Stimulated activated CD8-positive, alpha-beta memory T cell treated with anti-CD3 and anti-CD28 coated beads, Interleukin-12 subunit alpha, Interleukin-12 subunit beta, amount 100 ng/mL, for 4 hours (primary cell): ENCODE data around the gene GAS2.

Experiments
- DNase-seq: peaks from one replicate; pipeline ENCODE4 v3.0.0-alpha.2; 2020; ENCODE audit warnings: low read depth

GAS2 gene

DNA sequence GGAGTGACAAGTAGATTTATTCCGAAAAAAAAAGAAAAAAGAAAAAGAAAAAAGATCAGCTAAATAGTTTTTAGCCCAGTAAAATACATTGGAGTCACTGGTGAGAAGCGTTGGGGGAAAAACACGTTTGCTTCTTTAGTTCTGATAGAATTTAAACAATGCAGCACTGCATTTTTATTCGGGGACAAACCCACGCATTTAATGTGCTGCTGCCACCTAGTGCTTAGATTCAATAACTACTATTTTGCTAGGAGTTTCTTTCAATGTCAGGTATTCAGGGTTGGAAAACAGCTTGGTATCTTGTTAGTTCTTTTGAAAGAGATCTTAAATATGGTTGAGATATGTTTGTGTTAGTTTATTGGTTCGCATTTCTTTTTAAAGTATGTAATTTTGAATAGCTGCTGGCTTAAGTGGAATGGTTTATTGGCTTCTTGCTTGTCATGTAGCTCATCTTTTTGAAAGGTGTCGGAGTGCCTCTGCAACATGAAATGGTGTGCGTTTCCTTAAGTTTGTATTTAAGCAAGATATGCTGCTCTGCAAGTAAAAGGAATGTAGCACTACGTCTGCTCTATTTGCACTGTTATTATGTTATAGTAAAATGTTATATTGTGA lies 121.2 kb downstream of the GAS2 start:
- no peak for DNase-seq

DNA sequence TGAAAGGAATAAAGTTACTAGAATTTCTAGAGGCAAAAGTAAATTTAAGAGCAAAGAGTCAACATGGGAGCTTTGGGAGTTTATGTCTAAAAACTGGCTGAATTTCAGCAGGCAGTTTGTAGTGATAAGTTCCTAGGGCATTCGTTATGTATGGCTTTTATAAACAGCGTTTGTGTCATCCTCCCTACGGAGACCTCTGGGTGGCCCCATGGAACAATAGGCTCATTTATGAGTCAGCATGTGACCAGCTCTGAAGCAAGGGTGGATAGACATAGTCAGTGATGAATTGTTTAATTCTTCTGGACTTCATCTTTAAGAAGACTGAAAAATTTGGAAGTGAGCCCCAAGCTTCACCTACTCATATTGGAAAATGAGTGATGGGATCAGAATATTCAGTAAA lies 126.1 kb downstream of the GAS2 start:
- DNase-seq = no peak

DNA sequence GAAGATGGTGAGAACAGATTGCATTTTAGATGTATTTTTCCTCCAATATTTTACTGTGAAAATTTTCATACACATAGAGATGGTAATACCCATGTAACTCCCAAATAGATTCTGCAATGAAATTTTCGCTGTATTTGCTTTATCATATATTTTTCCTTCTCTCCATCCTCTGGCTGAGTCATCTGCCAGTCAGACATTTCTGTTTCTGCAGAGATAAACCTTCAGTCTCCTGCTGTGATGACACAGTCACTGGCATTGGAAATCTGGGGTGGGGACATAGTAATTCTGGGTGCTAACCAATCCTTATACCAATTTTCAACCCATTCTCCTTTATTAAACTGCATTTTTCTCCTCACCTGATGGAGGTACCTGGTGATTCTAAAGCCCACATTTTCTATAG lies 129.5 kb downstream of the GAS2 start:
- no peak for DNase-seq

DNA sequence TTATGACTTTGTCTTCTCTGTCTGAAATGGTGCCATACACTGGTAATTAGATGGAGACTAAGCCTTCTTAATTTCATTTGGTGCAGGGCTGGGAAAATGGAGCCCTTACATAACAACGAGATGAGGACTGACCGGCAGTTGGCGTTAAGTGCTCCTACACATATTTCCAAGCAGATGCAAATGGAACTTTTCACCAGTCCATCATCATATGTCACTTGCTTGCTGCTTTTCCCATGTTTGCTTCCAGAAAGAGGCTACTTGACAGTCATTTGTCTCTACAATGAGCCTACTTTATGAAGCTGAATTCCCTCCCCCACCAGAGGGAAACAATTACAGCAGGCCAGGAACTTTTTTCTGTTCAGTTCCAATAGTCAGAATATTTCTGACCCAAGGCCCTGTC lies 130.6 kb downstream of the GAS2 start:
- no peak for DNase-seq

DNA sequence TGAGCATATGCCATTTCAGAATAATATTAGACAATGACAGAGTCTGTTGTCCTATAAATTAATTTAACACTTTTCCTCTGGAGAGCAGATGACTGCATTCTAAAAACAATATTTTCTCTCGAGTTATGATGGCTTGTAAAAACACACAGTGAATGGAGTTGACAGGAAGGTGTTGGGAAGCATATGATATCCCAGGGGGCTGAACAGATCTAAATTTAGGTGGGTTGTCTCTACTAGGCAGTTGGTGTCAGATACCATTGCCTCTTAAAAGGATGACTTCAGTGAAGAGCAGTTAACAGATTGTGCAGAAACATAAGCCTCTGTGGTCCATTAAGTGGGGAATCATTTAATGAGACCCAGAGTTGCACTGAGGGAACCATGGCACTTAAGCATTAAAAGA lies 132.5 kb downstream of the GAS2 start:
- DNase-seq = no peak

DNA sequence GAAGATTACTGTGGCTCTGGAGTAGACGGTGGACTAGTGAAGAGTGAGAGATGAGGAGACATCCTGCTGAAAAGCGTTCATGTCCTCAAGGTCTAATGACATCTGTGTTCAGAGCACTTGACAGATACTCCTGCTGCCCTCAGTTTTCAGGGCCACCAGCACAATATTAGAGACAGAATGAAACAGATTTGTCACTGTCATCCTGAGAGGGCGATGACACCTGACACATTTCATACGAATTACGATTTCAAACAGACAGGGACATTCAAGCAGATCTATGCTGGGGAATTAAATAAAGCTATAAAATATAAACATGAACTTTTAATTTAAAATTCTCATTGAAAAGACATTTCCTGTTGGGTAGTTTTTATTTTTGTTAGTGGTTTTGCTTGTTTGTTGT lies 134.1 kb downstream of the GAS2 start:
- DNase-seq = no peak

DNA sequence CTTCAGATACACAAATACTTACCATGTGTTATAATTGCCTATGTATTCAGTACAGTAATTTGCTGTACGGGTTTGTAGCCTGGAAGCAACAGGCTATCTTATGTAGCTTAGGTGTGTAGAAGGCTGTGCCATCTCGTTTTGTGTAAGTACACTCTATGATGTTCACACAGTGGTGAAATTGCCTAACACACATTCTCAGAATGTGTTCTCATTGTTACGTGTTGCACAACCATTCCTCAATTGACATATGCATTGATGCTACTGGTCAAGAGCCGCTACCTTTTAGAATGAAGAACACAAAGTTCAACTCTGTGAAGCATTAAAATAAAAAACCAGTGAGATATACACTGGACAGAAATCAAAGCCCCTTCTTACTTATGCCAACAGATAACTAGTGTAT lies 136.4 kb downstream of the GAS2 start:
- DNase-seq = no peak

DNA sequence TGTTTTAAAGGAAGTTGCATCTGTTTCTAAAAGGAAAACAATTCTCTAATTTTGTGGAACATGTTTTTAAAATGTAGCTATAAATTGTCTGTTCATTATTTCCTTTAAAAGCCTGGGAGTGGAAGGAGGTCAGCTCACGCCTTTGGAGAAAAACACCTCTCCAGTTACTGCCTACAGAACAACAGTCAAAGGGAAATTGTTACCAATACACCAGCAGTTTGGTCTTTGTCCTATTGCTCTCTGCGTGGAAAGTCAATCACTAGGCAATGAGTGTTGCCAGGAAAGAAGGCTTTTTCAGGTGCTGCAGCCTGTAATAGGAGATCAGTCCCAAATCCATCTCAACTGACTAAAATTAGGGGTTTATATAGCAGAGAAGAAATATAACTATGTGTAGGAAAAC lies 141.0 kb downstream of the GAS2 start:
- DNase-seq = no peak

DNA sequence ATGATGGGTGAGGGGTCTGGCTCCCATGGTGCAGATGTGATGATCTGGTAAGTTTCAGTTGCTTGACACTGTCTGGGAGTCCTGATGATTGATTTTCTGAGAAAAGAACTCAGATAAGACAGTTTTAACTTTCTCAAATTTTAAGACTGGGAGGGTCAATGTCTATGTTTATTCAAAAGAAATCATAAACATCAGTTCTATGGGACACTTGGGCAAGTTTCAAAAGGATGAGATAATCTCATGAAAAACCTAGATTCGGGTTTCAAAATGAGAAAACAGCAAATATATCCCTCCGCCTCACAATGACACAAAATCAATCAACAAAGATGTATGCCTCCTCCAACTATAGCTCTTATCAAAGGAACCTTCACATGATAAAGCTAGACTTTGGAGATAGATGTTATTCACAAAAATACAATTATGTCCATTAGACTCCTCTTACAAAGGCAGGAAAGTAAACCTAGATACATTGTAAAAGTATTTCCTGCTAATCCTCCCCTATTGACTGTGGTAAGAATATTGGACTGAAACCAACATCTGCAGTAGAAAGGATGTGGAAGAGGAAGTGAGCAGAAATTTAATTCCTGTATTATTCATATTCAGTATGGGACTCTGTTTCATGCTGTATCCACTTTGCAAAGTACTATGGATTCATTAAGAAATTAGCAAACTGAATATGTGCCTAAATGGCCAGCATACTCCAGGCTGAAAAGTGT lies 141.6 kb downstream of the GAS2 start:
- DNase-seq = no peak

DNA sequence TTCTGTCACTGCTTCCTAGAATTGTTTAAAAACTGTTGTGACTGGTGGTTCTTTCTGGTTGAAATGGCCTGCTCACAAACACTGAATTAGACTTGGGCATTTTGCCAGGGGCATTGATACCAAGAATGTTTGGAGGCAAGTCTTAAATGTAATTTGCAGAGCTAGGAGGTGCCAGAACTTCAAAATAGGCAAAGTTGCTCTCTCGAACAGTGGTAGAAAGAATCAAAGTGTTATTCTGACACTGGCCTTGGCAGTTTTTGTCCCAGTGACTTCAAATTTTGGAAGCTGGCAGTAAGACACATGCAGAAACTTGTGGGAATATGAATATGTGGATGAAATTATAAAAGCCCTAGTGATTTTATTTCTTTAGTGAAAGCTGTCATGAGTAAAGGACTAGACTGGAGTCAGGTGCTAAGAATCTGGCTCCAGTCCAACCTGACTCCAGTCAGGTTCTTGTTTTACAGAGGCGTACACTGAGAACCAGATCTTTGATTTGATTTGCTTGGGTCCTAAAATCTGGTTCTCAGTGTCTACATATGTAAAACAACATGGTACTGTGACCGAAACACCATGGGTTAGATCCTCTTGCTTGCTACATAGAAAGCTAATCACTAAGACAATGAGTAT lies 142.3 kb downstream of the GAS2 start:
- DNase-seq = no peak

DNA sequence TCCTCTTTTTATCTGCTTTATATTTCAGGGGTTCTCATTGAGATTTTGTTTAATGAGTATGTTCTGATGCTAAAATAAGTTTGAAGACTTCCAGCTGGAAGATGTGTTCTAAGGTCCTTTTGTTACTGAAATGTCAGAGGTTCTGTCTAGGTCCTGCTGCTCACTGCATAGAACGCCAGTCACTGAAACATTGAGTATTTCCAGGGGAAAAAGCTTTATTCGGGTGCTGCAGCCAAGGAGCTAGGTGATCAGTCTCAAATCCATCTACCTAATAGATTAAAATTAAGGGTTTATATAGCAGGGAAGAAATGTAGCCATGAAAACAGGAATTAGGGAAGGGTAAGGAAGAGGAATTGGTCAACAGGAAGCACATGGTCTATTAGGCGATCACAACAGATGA lies 143.5 kb downstream of the GAS2 start:
- no peak for DNase-seq

DNA sequence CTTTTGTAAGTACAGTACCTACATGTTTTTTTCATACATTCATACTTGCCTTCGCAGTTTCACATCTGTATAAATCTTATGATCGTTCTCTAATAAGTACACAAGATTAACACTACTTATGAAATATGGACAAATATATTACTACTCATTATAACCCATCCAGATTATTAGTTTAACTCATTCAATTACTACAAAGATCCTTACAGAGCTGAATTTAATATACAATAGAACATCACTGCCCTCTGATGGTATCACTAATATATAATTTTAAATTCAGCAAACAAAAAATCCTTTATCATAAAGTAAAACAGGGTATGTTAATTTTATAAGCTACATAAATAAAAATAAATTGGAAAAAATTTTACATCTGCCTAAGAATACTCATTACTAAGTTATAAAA lies 155.8 kb downstream of the GAS2 start:
- DNase-seq = no peak

DNA sequence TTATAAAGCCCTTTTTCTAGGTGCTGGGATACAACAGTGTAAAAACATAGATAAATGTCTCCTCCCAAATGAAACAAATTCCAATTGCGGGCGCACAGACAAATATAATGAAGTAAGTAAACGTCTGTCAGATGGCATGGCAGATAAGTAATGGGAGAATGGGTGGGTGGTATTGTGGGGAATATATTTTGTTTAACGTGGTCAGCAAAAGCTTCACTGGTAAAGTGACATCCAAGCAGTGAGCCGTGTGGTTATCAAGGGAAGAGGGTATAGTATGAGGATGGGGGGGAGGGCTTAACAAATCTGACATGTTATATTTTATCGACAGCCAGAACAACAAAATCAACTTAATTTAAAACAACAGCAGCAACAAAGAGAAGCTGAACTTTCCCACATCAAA lies 162.0 kb downstream of the GAS2 start:
- no peak for DNase-seq

DNA sequence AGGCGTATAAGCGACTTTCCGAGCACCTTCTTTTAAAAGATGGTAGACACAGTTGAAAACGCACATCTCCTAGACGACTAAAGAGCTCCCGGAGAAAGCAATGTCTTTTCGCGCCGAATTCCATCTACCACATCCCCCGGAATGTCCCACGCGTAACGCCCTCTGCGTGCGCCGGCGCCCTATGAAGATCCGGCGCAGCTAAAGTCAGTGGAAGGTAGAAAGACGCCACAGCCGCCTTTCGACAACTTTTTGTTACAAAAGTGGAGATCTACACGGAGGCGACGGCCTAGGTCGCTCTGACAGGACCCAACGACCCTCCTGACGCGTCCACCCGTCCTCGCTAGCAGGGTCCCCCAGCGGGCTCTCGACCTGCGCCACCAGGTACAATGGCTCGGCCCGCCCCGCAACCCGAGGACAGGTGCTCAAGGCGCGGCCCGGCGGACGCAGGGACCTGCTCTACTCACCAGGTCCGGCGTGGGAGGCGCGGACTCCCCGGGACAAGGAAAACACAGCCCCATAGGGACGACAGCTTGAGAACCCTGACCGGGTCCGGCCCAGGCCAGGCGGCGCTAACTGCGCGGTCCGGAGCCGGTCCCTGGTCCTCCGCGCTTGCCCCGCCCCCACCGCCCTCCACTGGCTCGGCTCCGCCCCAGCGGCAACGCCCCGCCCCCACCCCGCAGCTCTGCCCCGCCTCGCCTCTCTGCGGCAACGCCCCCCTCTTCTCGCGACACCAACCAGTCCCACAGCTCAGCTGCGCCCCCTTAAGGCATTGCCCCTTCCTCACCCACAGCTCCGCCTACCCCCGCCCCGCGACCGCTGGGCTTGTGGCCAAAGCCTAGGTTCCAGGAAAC lies 163.0 kb downstream of the GAS2 start, which contains the start of gene SVIP:
TSS of gene SVIP (minus strand) at position 571 of the 851 bp plus-strand sequence. CDS start at position 518, 53 bp downstream.
- DNase-seq = peak; percentile 79

DNA sequence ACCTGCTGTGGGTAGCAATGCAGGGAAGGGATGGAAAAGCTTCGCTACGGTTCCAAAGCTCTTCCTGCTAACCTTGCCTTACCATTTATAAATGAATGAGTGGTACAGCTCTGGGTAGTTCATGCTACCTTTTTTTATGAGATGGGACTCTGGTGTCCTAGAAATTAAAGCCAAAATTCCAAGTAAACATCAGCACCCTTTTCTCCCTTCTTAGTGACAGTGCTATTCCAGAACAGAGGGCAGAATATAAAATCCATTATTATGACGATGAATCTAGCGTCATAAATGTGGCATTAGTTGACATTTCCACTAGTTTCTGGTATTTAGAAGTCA lies 163.6 kb downstream of the GAS2 start:
- DNase-seq = no peak

DNA sequence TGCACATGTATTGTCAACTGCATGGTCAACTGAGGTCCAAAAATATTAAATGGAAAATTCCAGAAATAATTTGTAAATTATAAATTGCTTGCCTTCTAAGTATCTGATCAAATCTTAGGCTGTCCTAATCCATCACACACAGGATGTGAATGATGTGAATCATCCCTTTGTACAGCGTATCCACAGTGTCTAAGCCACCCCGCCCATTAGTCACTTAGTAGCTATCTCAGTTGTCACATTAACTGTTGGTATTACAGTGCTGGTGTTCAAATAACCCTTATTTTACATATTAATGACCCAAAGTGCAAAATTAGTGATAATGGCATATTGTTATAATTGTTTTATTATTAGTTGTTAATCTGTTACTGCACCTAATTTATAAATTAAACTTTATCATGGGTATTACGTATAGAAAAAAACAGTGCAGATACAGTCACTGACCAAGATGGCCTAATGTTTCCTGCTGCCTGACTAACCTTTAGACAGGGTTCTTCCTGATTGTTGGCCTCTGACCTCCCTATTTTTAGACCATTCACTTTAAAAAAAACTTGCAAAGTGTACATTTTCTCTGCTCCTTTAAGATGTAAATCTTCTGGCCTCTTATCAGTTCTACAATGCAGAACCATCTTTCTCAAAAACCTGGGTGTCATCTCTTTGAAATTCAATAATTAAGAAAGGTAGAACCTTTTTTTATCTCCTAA lies 166.1 kb downstream of the GAS2 start:
- DNase-seq = no peak

DNA sequence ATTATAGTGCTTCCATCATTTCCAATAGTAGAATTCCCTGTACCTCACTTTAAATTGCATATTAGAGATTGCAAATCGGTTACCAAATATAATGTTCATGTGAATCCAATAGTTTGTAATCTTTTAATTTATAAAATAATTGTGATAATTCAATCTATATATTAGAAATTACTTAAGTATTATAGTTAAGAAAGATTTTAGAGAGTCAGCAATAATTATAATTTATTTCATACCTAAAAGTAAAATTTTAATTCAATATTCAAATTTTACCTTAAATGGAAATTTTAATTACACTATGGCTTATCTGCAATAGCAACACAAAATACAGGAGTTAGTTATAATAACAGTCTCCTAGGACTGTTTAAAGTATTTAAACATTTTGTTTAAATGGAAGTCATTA lies 180.3 kb downstream of the GAS2 start:
- no peak for DNase-seq

DNA sequence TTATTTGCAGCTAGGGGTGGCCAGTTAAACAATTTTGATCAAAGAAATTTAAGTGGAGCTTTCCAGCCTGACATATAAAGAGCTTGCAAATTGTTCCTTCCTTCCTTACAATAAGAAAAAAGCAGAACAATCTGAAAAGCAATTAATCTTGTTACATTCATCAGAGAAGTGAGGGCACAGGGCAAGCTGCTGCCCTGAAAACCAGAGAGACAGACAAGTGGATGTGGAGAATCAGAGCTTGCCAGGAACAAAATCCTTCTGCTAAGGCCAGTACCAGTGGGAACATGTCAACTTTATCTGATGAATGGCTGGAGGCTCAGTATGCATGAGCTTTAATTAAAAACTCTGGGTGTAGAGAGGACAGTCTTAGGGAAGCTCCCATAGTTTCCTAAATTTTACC lies 185.1 kb downstream of the GAS2 start:
- no peak for DNase-seq

DNA sequence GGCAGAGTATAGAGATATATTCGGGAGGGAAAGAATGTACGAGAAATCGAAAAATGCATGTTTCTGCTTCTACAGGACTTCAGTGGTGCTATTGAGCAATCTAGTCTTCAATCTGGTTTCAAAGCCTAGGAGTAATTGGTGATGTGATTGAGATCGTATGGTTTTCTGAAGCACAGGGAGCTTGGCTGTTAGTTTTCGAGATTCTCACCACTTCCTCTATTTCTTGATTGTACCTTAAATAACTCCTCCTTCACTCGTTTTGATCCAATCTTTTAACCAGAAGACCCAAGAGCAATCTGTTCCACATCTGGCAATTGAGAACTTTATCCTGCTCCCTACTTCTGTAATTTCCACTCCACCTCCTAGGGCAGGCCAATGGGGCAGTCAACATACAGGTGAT lies 193.3 kb downstream of the GAS2 start:
- no peak for DNase-seq

DNA sequence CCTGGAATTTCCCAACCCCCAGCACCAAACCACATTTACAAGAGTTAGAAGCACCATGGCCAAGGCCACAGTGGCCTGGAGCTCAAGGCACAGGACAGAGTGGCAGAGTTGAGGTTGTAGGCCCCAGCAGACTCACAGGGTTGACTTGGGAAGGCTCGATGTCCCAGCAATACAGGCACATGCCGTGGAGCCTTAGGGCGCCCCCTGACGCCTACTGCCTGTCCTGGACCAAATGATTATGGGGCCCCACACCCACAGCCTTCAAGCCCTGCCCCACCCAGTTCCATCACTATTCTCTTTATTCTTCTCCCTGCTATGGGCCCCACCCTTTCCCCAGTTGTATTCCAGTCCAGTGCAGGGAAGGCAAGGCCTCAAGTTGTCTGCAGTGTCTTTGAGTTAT lies 193.8 kb downstream of the GAS2 start, which contains the start of gene CCDC179:
TSS of gene CCDC179 (minus strand) at position 234 of the 400 bp plus-strand sequence. CDS start at position 181, 53 bp downstream.
- DNase-seq = no peak
